DND-41 (cell line): ENCODE results near the gene STYXL2.

Experiments
- CTCF ChIP-seq: IDR thresholded peaks from 2 replicates; pipeline ENCODE4 v1.5.1; 2012; ENCODE audit warnings: borderline replicate concordance, low read length, moderate library complexity, mild to moderate bottlenecking; ENCODE audit not compliant: poor library complexity, severe bottlenecking; ENCODE audit errors: extremely low read depth
- EZH2 ChIP-seq: IDR thresholded peaks from 3 replicates; pipeline ENCODE4 v1.6.1; 2012; ENCODE audit warnings: borderline replicate concordance, low read depth, mild to moderate bottlenecking, moderate library complexity, low read length, inconsistent platforms; ENCODE audit not compliant: severe bottlenecking

GRCh38 chr1:167136806-167137205 lies 42.9 kb downstream of the STYXL2 start:
- TF ChIP-seq CTCF (no peak), EZH2 (no peak)
